K562 (cell line): ENCODE measurements around the gene NACA. TPM values are rescaled to one million over a fixed set of nuclear protein-coding genes. Genes with fewer than 3 reads are reported as not detected.

Experiments used
- CSDE1 ChIP-seq, 2 experiments: fragments of 450-650 bp; IDR thresholded peaks; 2 replicates each; pipeline ENCODE4 v1.6.1; 2016; ENCODE audit warnings: mild to moderate bottlenecking in 1 of 2
- GTF2F1 ChIP-seq: IDR thresholded peaks from 2 replicates; pipeline ENCODE4 v1.6.1; 2011; ENCODE audit warnings: low read depth, low read length, improper control_type of control experiment
- ILF3 ChIP-seq: fragments of 450-650 bp; IDR thresholded peaks from 2 replicates; pipeline ENCODE4 v1.6.1; 2018; ENCODE audit warnings: antibody characterized with exemption, mild to moderate bottlenecking, moderate library complexity, borderline replicate concordance
- MYBL2 ChIP-seq, 2 experiments: fragments of 450-650 bp in 1 of 2; sonication (generic) in 1 of 2; formaldehyde crosslinking in 1 of 2; IDR thresholded peaks; 2 replicates each; pipeline versions ENCODE4 v1.6.1 to v1.8.1; 2017 to 2022; ENCODE audit warnings: borderline replicate concordance in 1 of 2, inconsistent platforms in 1 of 2, low read depth in 1 of 2, mild to moderate bottlenecking in 1 of 2, missing genetic modification reagents in 1 of 2, moderate library complexity in 1 of 2
- NBN ChIP-seq: fragments of 450-650 bp; IDR thresholded peaks from 2 replicates; pipeline ENCODE4 v1.6.1; 2016; ENCODE audit warnings: low read depth, mild to moderate bottlenecking
- OTX1 ChIP-seq: fragments of 450-650 bp; formaldehyde crosslinking; IDR thresholded peaks from 2 replicates; pipeline ENCODE4 v1.4.0; 2022; ENCODE audit warnings: mild to moderate bottlenecking
- PCBP1 ChIP-seq: fragments of 200-400 bp; formaldehyde crosslinking; IDR thresholded peaks from 2 replicates; pipeline ENCODE4 v1.6.1; 2018; ENCODE audit warnings: mild to moderate bottlenecking, low read depth, low read length; ENCODE audit not compliant: poor library complexity, severe bottlenecking
- PHF20 ChIP-seq: fragments of 450-650 bp; IDR thresholded peaks from 2 replicates; pipeline ENCODE4 v1.6.1; 2018; ENCODE audit not compliant: partially characterized antibody
- POLR2A ChIP-seq: fragments of 450-650 bp; conservative IDR thresholded peaks from 2 replicates; pipeline ENCODE4 v1.6.1; 2016
- RBFOX2 ChIP-seq: fragments of 200-400 bp; formaldehyde crosslinking; IDR thresholded peaks from 2 replicates; pipeline ENCODE4 v1.6.1; 2017; ENCODE audit warnings: low read depth, mild to moderate bottlenecking, low read length, moderate library complexity
- SIX5 ChIP-seq, 2 experiments: IDR thresholded peaks; 2 replicates each; pipeline ENCODE4 v1.6.1; 2011; ENCODE audit warnings: low read length in 2 of 2, borderline replicate concordance in 1 of 2, low read depth in 1 of 2, mild to moderate bottlenecking in 1 of 2, moderate library complexity in 1 of 2; ENCODE audit not compliant: insufficient read depth in 1 of 2
- SMAD3 ChIP-seq: fragments of 450-650 bp; formaldehyde crosslinking; conservative IDR thresholded peaks from 2 replicates; pipeline ENCODE4 v1.4.0; 2020; ENCODE audit warnings: mild to moderate bottlenecking
- SNIP1 ChIP-seq: fragments of 450-650 bp; IDR thresholded peaks from 2 replicates; pipeline ENCODE4 v1.7.1; 2017; ENCODE audit warnings: low read depth, mild to moderate bottlenecking
- STAG1 ChIP-seq: sonication (generic); formaldehyde crosslinking; IDR thresholded peaks from 2 replicates; pipeline ENCODE4 v1.5.0; 2020; ENCODE audit warnings: missing genetic modification reagents, borderline replicate concordance
- ZBTB5 ChIP-seq: fragments of 450-650 bp; IDR thresholded peaks from 2 replicates; pipeline ENCODE4 v1.6.1; 2017; ENCODE audit warnings: antibody characterized with exemption
- ZNF134 ChIP-seq: fragments of 250-450 bp; sonication (Bioruptor Pico); conservative IDR thresholded peaks from 2 replicates; pipeline ENCODE4 v1.4.0; 2020
- ZNF184 ChIP-seq: sonication (generic); formaldehyde crosslinking; IDR thresholded peaks from 2 replicates; pipeline ENCODE4 v1.5.0; 2020; ENCODE audit warnings: missing genetic modification reagents
- ZNF23 ChIP-seq: fragments of 250-450 bp; sonication (Bioruptor Pico); IDR thresholded peaks from 2 replicates; pipeline ENCODE4 v1.4.0; 2020; ENCODE audit warnings: mild to moderate bottlenecking
- ZNF311 ChIP-seq: fragments of 250-450 bp; sonication (Bioruptor Pico); IDR thresholded peaks from 2 replicates; pipeline ENCODE4 v1.4.0; 2020; ENCODE audit warnings: mild to moderate bottlenecking, moderate library complexity
- ZNF395 ChIP-seq: fragments of 200-800 bp; sonication (Bioruptor generic); IDR thresholded peaks from 2 replicates; pipeline ENCODE4 v1.6.1; 2017; ENCODE audit warnings: missing genetic modification characterization, missing compliant biosample characterization
- ZNF41 ChIP-seq: fragments of 250-450 bp; sonication (Bioruptor Pico); conservative IDR thresholded peaks from 2 replicates; pipeline ENCODE4 v1.4.0; 2020; ENCODE audit warnings: mild to moderate bottlenecking
- polyA plus RNA-seq, 8 experiments: library from polyadenylated mRNA; depleted of rRNA in 4 of 8; stranded (reverse) in 5 of 8; unstranded in 3 of 8; fragments of >200 nt; fragmentation: Nextera tagmentation in 2 of 8; fragmentation: Illumina TruSeq in 1 of 8; extraction: Ambion mirVana in 2 of 8; extraction: Trizol in 1 of 8; gene quantifications; 2 replicates each; pipeline versions ENCODE4 v1.2.1 to v1.2.3, GENCODE V29; 2011 to 2014; ENCODE audit warnings: inconsistent platforms in 1 of 8, missing spikeins in 1 of 8
- total RNA-seq, 7 experiments: library from RNA; depleted of rRNA in 6 of 7; stranded (reverse); fragments of >200 nt in 6 of 7; fragmentation: Illumina TruSeq in 2 of 7; extraction: Trizol in 2 of 7; gene quantifications; 2 replicates each; pipeline versions ENCODE4 v1.2.1 to v1.2.3, GENCODE V29; 2011 to 2021; ENCODE audit warnings: low replicate concordance in 1 of 7
- TF ChIP-seq, protein P1 (sequence below): sonication (generic); formaldehyde crosslinking; IDR thresholded peaks from 2 replicates; pipeline ENCODE4 v1.9.0; 2022; ENCODE audit warnings: mild to moderate bottlenecking, missing genetic modification reagents
- TF ChIP-seq, protein P2 (sequence below), 2 experiments: fragments of 250-450 bp in 1 of 2; fragments of 450-650 bp in 1 of 2; sonication (Bioruptor Pico) in 1 of 2; IDR thresholded peaks; 2 replicates each; pipeline versions ENCODE4 v1.6.1 to v1.8.0; 2016 to 2021; ENCODE audit warnings: mild to moderate bottlenecking in 2 of 2, moderate library complexity in 2 of 2, missing compliant biosample characterization in 1 of 2, missing genetic modification characterization in 1 of 2

Gene NACA
- total and polyA plus RNA-seq, 9 of the 15 experiments (the other 6 are each of a cell fraction or from before 2014, with no cell fraction given) = 1,030 to 2,416 (median 1,645) TPM

DNA sequence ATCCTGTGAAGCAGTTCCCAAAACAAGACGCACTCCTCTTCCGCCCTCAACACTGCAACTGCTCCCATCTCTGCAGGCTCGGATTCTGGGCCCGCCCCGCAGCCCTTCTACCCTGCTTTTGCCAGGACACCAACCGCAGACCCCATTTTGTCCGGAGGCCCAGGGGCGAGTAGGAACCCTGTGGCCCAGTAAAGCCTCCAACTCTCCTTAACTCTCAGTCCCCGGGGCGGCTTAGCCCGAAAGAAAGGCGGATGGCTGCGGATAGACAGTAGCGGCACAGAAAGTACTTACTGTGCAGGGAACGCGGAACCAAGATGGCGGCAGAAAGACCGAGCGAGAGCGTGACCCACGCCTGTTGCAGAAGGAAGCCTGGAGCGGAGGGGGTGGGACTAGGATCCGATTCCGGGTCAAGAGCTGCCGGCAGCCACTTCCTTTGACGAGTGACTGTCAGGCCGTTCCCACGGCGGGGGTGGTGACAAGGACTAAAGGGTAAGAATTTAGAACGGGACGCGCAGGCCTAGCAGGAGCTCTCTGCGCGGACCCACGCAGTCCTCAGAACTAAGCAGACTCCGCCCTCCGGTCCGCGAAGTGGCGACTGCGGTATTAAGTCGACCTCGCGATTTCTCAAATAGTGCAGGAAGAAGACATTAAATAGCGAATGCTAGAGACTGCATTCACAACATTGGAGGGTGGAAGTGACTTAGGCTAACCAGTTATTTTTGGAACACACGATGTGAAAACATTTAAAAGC lies at the start of gene NACA (continued):
- TF ChIP-seq ZNF311 (CRISPR knock-in tag) (0 out of 2 replicates have a peak, but pooled peaks have one; percentile 59), MYBL2 (IDR thresholded peaks at IDR 0.05; ENCODE audit: low read depth) (no peak), MYBL2 (CRISPR knock-in tag; IDR thresholded peaks at IDR 0.05; ENCODE audit: borderline replicate concordance) (no peak), ZNF23 (CRISPR knock-in tag) (no peak), RBFOX2 (peak; percentile 99), PHF20 (peak; percentile 95), ZNF134 (0 out of 2 replicates have a peak, but pooled peaks have one; percentile 39), NBN (peak; percentile 53), ZNF395 (no peak), ZNF41 (CRISPR knock-in tag) (peak; percentile 75), STAG1 (no peak), ILF3 (no peak; the same call in 1 of the 2 replicates), CSDE1 (IDR thresholded peaks at IDR 0.05) (peak in 1 of 2 experiments; percentile 82; a peak in 2 of 4 replicates), ZBTB5 (no peak), POLR2A (peak; percentile 99), SMAD3 (CRISPR knock-in tag) (0 out of 2 replicates have a peak, but pooled peaks have one; percentile 19), PCBP1 (no peak), SIX5 (IDR thresholded peaks at IDR 0.05; ENCODE audit: borderline replicate concordance in 1 of 2, insufficient read depth in 1 of 2, low read depth in 1 of 2, low read length in 2 of 2) (no peak), ZNF184 (CRISPR knock-in tag) (no peak), OTX1 (0 out of 2 replicates have a peak, but pooled peaks have one; percentile 12), GTF2F1 (peak; percentile 89), SNIP1 (no peak)
- TF ChIP-seq, protein P1, sequence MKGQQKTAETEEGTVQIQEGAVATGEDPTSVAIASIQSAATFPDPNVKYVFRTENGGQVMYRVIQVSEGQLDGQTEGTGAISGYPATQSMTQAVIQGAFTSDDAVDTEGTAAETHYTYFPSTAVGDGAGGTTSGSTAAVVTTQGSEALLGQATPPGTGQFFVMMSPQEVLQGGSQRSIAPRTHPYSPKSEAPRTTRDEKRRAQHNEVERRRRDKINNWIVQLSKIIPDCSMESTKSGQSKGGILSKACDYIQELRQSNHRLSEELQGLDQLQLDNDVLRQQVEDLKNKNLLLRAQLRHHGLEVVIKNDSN (CRISPR knock-in tag) = peak; percentile 48; the same call in 1 of the 2 replicates
- TF ChIP-seq, protein P2, sequence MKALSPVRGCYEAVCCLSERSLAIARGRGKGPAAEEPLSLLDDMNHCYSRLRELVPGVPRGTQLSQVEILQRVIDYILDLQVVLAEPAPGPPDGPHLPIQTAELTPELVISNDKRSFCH (CRISPR knock-in tag; IDR thresholded peaks at IDR 0.05) = no peak
- TF ChIP-seq, protein P2 (tag; IDR thresholded peaks at IDR 0.05) = 0 out of 2 replicates have a peak, but pooled peaks have one; percentile 56
